GM21825 (cell line): Measurements from ENCODE around the gene NYAP2.

Source experiments
- ATAC-seq: cut with Tn5 transposase; IDR thresholded peaks from one replicate; pipeline ENCODE4 v1.9.1; 2021; ENCODE audit warnings: mild to moderate bottlenecking, moderate library complexity; ENCODE audit not compliant: unreplicated experiment

Gene NYAP2

GRCh38 chr2:225612636-225613035, 213.1 kb downstream of the NYAP2 start:
- no peak for ATAC-seq

- no peak for ATAC-seq
Measured at GRCh38 chr2:225614915-225615314, 215.4 kb downstream of the NYAP2 start.

- no peak for ATAC-seq
Measured at GRCh38 chr2:225615514-225615913, 216.0 kb downstream of the NYAP2 start.

- no peak for ATAC-seq
Measured at GRCh38 chr2:225616372-225616771, 216.9 kb downstream of the NYAP2 start.

GRCh38 chr2:225616848-225617247, 217.3 kb downstream of the NYAP2 start:
- no peak for ATAC-seq

- no peak for ATAC-seq
Measured at GRCh38 chr2:225620227-225620626, 220.7 kb downstream of the NYAP2 start.

GRCh38 chr2:225630824-225631533, 231.5 kb downstream of the NYAP2 start:
- ATAC-seq = no peak

- no peak for ATAC-seq
Measured at GRCh38 chr2:225632351-225632750, 232.8 kb downstream of the NYAP2 start.

- no peak for ATAC-seq
Measured at GRCh38 chr2:225636558-225636957, 237.0 kb downstream of the NYAP2 start.

GRCh38 chr2:225637259-225637658, 237.7 kb downstream of the NYAP2 start:
- no peak for ATAC-seq

- no peak for ATAC-seq
Measured at GRCh38 chr2:225640550-225640949, 241.0 kb downstream of the NYAP2 start.

- no peak for ATAC-seq
Measured at GRCh38 chr2:225649274-225649673, 249.8 kb downstream of the NYAP2 start.

GRCh38 chr2:225650041-225650440, 250.5 kb downstream of the NYAP2 start:
- ATAC-seq = no peak

- no peak for ATAC-seq
Measured at GRCh38 chr2:225660262-225661131, 261.0 kb downstream of the NYAP2 start.

- ATAC-seq = no peak
Measured at GRCh38 chr2:225662101-225662500, 262.6 kb downstream of the NYAP2 start.

- no peak for ATAC-seq
Measured at GRCh38 chr2:225667445-225667844, 267.9 kb downstream of the NYAP2 start.

GRCh38 chr2:225668606-225669266, 269.2 kb downstream of the NYAP2 start:
- ATAC-seq = peak; percentile 68

GRCh38 chr2:225670111-225670974, 270.8 kb downstream of the NYAP2 start:
- no peak for ATAC-seq

GRCh38 chr2:225678792-225679191, 279.3 kb downstream of the NYAP2 start:
- no peak for ATAC-seq

GRCh38 chr2:225683258-225683657, 283.7 kb downstream of the NYAP2 start:
- ATAC-seq = no peak

GRCh38 chr2:225690153-225690552, 290.6 kb downstream of the NYAP2 start:
- ATAC-seq = no peak
